PFSK-1 (cell line): ENCODE measurements around the gene LRGUK.

ENCODE experiments used
- POLR2AphosphoS5 ChIP-seq: IDR thresholded peaks from 2 replicates; pipeline ENCODE4 v1.6.1; 2012; ENCODE audit warnings: low read depth, mild to moderate bottlenecking, control low read depth, low read length, moderate library complexity
- SIN3A ChIP-seq: IDR thresholded peaks from 2 replicates; pipeline ENCODE4 v1.6.1; 2012; ENCODE audit warnings: mild to moderate bottlenecking, low read length, moderate library complexity, borderline replicate concordance; ENCODE audit not compliant: insufficient read depth

DNA sequence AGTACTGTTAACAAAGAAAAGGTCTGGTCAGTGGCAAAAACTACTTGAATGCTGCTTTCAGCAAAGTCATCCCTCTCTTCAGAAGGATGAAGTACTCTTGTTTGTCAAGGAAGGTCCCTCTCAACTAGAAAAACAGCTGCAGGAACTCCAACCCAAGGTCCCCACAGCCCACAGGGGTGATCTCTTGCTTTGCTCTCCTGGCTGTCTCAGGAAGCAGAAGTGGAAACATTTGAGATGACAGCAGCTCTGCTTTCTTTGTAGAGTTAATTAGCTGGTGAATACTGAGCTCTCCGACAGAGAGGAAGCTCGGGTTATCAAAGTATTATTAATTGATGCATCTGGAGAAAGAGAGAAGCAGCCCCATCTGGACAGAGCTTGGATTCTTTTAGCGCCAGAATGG, 25.4 kb upstream of the LRGUK start:
- no peak for TF ChIP-seq POLR2AphosphoS5
- TF ChIP-seq SIN3A, result no peak
